Left colon (tissue), 2 donors: Measurements from ENCODE around the gene EIF3A. TPM values are rescaled to one million over a fixed set of nuclear protein-coding genes. Genes with fewer than 3 reads are reported as not detected.

Experiments used
- ATAC-seq: fragments of 200-7000 bp; cut with Tn5 transposase; one replicate; pipeline ENCODE4 v1.9.1; 2020; ENCODE audit warnings: mild to moderate bottlenecking, moderate library complexity
- DNase-seq, 2 donors: peaks; one replicate each; pipeline ENCODE4 v3.0.0-alpha.2; 2020
- intact Hi-C, 2 donors: fragments of 100-400 bp; cut with DNase I in 1 of 2; cut with micrococcal nuclease in 1 of 2; formaldehyde crosslinking; loops; one replicate each; pipeline versions ENCODE4 v1.11.2 to v1.14.0; 2022; cut with DNase I, micrococcal nuclease
- total RNA-seq, 2 donors: library from RNA; stranded (reverse); fragmentation: NEBNext Ultra II Directional; extraction: Animal tissue kit (Norgen Biotek cat#: 25700); gene quantifications; one replicate each; pipeline ENCODE4 v1.2.1, GENCODE V29; 2021
- donor health status: DM: no; HTN: no; CAD: no.
- donor health status: DM: yes; HTN: yes; CAD: no.

The EIF3A gene
- total RNA-seq, 2 donors from 2014 or later, result 98.2 to 119 TPM

DNA sequence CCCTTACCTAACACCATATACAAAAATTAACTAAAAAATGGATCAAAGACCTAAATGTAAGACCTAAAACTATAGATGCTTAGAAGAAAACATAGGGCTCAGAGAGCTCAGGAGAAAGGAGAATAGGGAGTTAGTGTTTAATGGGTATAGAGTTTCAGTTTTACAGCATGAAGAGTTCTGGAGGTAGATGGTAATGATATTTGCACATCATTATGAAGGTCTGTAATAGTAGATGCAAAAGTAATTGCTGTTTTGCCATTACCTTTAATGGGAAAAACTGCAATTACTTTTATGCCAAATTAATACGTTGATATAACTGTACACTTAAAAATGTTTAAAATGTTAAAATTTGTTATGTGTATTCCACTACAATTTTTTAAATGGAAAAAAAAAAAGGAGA is 90.3 kb downstream of the EIF3A start:
- no peak for ATAC-seq
- intact Hi-C loops, result no loop called here
- DNase-seq, result no peak

DNA sequence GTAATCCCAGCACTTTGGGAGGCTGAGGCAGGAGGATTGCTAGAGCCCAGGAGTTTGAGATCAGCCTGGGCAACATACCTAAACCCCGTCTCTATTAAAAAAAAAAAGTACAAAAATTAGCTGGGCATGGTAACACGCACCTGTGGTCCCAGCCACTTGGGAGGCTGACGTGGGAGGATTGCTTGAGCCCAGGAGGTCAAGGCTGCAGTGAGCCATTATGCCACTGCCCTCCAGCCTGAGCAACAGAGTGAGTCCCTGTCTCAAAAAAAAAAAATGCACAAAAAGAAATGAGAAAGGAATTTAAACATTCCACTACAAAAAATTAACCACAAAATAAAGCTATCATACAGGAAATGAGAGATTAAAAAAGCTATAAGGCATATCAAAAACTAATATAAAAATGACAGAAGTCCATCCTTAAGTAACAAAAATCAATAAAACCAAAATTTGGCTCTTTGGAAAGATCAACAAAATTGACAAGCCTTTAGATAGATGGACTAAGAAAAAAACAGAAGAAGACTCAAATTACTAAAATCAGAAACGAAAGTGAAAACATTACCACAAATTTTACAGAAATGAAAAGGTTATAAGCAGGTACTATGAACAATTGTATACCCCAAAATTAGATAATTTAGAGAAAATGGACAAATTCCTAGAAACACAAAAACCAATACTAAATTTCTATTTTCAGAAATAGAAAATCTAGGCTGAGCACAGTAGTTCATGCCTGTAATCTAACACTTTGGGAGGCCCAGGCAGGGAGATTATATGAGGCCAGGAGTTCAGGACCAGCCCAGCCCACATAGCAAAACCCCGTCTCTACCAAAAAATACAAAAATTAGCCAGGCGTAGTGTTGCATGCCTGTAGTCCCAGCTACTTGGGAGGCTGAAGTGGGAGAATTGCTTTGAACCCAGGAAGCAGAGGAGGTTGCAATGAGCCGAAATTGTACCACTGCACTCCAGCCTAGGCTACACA is 93.5 kb downstream of the EIF3A start:
- no peak for ATAC-seq
- no peak for DNase-seq
- intact Hi-C loops, result no loop called here

DNA sequence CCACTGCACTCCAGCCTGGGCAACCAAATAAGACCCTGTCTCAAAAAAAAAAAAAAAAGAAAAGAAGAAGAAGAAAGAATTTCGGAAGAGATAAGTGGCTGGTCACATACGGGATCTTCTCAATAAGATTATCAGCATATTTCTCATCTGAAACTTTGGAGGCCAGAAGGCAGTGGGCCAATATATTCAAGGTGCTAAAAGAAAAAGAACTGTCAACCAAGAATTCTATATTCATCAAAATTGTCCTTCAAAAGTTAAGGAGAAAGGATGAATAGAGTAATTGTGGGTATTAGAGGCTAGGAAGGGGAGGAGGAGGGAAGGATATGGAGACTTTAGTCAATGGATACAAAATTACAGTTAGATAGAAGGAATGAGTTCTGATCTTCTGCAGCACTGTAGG is 95.0 kb downstream of the EIF3A start:
- DNase-seq (no peak), ATAC-seq (no peak)
- intact Hi-C loops, result no loop called here

Other genes with a start within 250 kb of the EIF3A start
- gene NANOS1, start 51.1 kb downstream of the EIF3A start, total RNA-seq, result 1 to 10 TPM in 1 of 2 donors, under 1 TPM in 1; 0.27 to 1.1 TPM
- 10 to 100 TPM; 39.1 to 53.1 TPM for gene DENND10, start 23.3 kb upstream of the EIF3A start, total RNA-seq
- gene SFXN4, start 84.9 kb upstream of the EIF3A start, total RNA-seq, result 10 to 100 TPM; 30.8 to 37.0 TPM
- 100 to 1,000 TPM; 102 to 111 TPM for gene PRDX3, start 98.0 kb upstream of the EIF3A start, total RNA-seq
- 10 to 100 TPM in 1 of 2 donors, 1 to 10 TPM in 1; 7.8 to 12.4 TPM for gene GRK5, start 126.8 kb upstream of the EIF3A start, total RNA-seq